HepG2 (cell line): Measurements from ENCODE around the gene ZNF341. TPM values are rescaled to one million over a fixed set of nuclear protein-coding genes. Genes with fewer than 3 reads are reported as not detected.
A peak's percentile ranks its signal among the peaks of the same experiment; 100 is the strongest.

ENCODE experiments used
- ARNT2 ChIP-seq: sonication (generic); formaldehyde crosslinking; IDR thresholded peaks from 2 replicates; pipeline ENCODE4 v1.8.0; 2022; ENCODE audit warnings: mild to moderate bottlenecking, low read depth, missing genetic modification reagents, moderate library complexity
- FOXM1 ChIP-seq: sonication (generic); formaldehyde crosslinking; IDR thresholded peaks from 2 replicates; pipeline ENCODE4 v1.5.0; 2020; ENCODE audit warnings: missing genetic modification reagents
- GABPA ChIP-seq, 2 experiments: IDR thresholded peaks; 2 replicates each; pipeline ENCODE4 v1.6.1; 2011 to 2016; ENCODE audit warnings: low read depth in 2 of 2, low read length in 1 of 2, missing biosample characterization in 1 of 2, missing genetic modification characterization in 1 of 2
- HDAC2 ChIP-seq: sonication (generic); formaldehyde crosslinking; IDR thresholded peaks from 2 replicates; pipeline ENCODE4 v1.4.0; 2020; ENCODE audit warnings: missing genetic modification reagents
- IRX3 ChIP-seq: sonication (generic); formaldehyde crosslinking; IDR thresholded peaks from 2 replicates; pipeline ENCODE4 v1.8.1; 2023; ENCODE audit warnings: mild to moderate bottlenecking, low read depth, missing genetic modification reagents, borderline replicate concordance
- NR0B2 ChIP-seq: sonication (generic); formaldehyde crosslinking; IDR thresholded peaks from 2 replicates; pipeline ENCODE4 v1.4.0; 2020; ENCODE audit warnings: mild to moderate bottlenecking, missing genetic modification reagents
- PHF21A ChIP-seq: sonication (generic); formaldehyde crosslinking; IDR thresholded peaks from 2 replicates; pipeline ENCODE4 v1.5.0; 2020; ENCODE audit warnings: mild to moderate bottlenecking, missing genetic modification reagents
- SAFB2 ChIP-seq: sonication (generic); formaldehyde crosslinking; IDR thresholded peaks from 2 replicates; pipeline ENCODE4 v1.5.1; 2020; ENCODE audit warnings: missing genetic modification reagents, low read depth, mild to moderate bottlenecking, borderline replicate concordance
- SMYD3 ChIP-seq: sonication (generic); formaldehyde crosslinking; IDR thresholded peaks from 2 replicates; pipeline ENCODE4 v1.8.1; 2023; ENCODE audit warnings: mild to moderate bottlenecking, missing genetic modification reagents
- TP53 ChIP-seq: sonication (generic); formaldehyde crosslinking; conservative IDR thresholded peaks from 2 replicates; pipeline ENCODE4 v1.4.0; 2020; ENCODE audit warnings: missing genetic modification reagents
- ZNF674 ChIP-seq: sonication (generic); formaldehyde crosslinking; IDR thresholded peaks from 2 replicates; pipeline ENCODE4 v1.5.0; 2020; ENCODE audit warnings: low read depth, mild to moderate bottlenecking, missing genetic modification reagents
- ZNF781 ChIP-seq: sonication (generic); formaldehyde crosslinking; IDR thresholded peaks from 2 replicates; pipeline ENCODE4 v1.5.1; 2020; ENCODE audit warnings: borderline replicate concordance, mild to moderate bottlenecking, missing genetic modification reagents; ENCODE audit errors: not compliant biosample characterization
- ZSCAN21 ChIP-seq: sonication (generic); formaldehyde crosslinking; IDR thresholded peaks from 2 replicates; pipeline ENCODE4 v1.8.0; 2022; ENCODE audit warnings: mild to moderate bottlenecking, missing genetic modification reagents, moderate library complexity, borderline replicate concordance
- polyA plus RNA-seq, 8 experiments: library from polyadenylated mRNA; depleted of rRNA in 3 of 8; stranded (reverse) in 7 of 8; unstranded in 1 of 8; fragments of >200 nt; fragmentation: Illumina TruSeq in 4 of 8; extraction: Trizol in 4 of 8; gene quantifications; 2 replicates each; pipeline versions ENCODE4 v1.2.1 to v1.2.3, GENCODE V29; 2011 to 2016; ENCODE audit warnings: low read depth in 4 of 8, missing spikeins in 1 of 8, mixed read lengths in 1 of 8; ENCODE audit not compliant: insufficient read depth in 1 of 8
- total RNA-seq, 5 experiments: library from RNA; depleted of rRNA; stranded (reverse); fragments of >200 nt; fragmentation: Illumina TruSeq; extraction: Trizol; gene quantifications; 2 replicates each; pipeline ENCODE4 v1.2.3, GENCODE V29; 2016; ENCODE audit warnings: low read depth in 1 of 5
- TF ChIP-seq, protein P1 (sequence below): sonication (generic); formaldehyde crosslinking; conservative IDR thresholded peaks from 2 replicates; pipeline ENCODE4 v1.8.0; 2022; ENCODE audit warnings: mild to moderate bottlenecking, moderate library complexity, missing genetic modification reagents
- TF ChIP-seq, protein P2 (sequence below): sonication (generic); formaldehyde crosslinking; IDR thresholded peaks from 2 replicates; pipeline ENCODE4 v1.4.0; 2020; ENCODE audit warnings: mild to moderate bottlenecking, missing genetic modification reagents, borderline replicate concordance

The ZNF341 gene
- total and polyA plus RNA-seq, 2 of the 13 experiments (the other 11 are each of a cell fraction or from before 2014, with no cell fraction given): 1.1 to 2.2 TPM

- TF ChIP-seq GABPA (IDR thresholded peaks at IDR 0.05; ENCODE audit: low read depth, low read length) (peak; percentile 41; the same call in 1 of the 2 replicates), GABPA (CRISPR knock-in tag; IDR thresholded peaks at IDR 0.05; ENCODE audit: low read depth) (no peak), SAFB2 (peak; percentile 60; the same call in 1 of the 2 replicates), HDAC2 (CRISPR knock-in tag) (0 out of 2 replicates have a peak, but pooled peaks have one; percentile 14), SMYD3 (CRISPR knock-in tag) (peak; percentile 56; the same call in 1 of the 2 replicates), ARNT2 (CRISPR knock-in tag) (peak; percentile 98), NR0B2 (peak; percentile 89), FOXM1 (CRISPR knock-in tag) (no peak), IRX3 (CRISPR knock-in tag) (peak; percentile 96), PHF21A (CRISPR knock-in tag) (peak; percentile 75; the same call in 1 of the 2 replicates), ZNF781 (CRISPR knock-in tag) (peak; percentile 40), ZNF674 (CRISPR knock-in tag) (peak; percentile 98), TP53 (CRISPR knock-in tag) (no peak; the same call in 1 of the 2 replicates), ZSCAN21 (CRISPR knock-in tag) (peak; percentile 99)
- TF ChIP-seq, protein P1, sequence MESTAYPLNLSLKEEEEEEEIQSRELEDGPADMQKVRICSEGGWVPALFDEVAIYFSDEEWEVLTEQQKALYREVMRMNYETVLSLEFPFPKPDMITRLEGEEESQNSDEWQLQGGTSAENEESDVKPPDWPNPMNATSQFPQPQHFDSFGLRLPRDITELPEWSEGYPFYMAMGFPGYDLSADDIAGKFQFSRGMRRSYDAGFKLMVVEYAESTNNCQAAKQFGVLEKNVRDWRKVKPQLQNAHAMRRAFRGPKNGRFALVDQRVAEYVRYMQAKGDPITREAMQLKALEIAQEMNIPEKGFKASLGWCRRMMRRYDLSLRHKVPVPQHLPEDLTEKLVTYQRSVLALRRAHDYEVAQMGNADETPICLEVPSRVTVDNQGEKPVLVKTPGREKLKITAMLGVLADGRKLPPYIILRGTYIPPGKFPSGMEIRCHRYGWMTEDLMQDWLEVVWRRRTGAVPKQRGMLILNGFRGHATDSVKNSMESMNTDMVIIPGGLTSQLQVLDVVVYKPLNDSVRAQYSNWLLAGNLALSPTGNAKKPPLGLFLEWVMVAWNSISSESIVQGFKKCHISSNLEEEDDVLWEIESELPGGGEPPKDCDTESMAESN: peak; percentile 93
- TF ChIP-seq, protein P2, sequence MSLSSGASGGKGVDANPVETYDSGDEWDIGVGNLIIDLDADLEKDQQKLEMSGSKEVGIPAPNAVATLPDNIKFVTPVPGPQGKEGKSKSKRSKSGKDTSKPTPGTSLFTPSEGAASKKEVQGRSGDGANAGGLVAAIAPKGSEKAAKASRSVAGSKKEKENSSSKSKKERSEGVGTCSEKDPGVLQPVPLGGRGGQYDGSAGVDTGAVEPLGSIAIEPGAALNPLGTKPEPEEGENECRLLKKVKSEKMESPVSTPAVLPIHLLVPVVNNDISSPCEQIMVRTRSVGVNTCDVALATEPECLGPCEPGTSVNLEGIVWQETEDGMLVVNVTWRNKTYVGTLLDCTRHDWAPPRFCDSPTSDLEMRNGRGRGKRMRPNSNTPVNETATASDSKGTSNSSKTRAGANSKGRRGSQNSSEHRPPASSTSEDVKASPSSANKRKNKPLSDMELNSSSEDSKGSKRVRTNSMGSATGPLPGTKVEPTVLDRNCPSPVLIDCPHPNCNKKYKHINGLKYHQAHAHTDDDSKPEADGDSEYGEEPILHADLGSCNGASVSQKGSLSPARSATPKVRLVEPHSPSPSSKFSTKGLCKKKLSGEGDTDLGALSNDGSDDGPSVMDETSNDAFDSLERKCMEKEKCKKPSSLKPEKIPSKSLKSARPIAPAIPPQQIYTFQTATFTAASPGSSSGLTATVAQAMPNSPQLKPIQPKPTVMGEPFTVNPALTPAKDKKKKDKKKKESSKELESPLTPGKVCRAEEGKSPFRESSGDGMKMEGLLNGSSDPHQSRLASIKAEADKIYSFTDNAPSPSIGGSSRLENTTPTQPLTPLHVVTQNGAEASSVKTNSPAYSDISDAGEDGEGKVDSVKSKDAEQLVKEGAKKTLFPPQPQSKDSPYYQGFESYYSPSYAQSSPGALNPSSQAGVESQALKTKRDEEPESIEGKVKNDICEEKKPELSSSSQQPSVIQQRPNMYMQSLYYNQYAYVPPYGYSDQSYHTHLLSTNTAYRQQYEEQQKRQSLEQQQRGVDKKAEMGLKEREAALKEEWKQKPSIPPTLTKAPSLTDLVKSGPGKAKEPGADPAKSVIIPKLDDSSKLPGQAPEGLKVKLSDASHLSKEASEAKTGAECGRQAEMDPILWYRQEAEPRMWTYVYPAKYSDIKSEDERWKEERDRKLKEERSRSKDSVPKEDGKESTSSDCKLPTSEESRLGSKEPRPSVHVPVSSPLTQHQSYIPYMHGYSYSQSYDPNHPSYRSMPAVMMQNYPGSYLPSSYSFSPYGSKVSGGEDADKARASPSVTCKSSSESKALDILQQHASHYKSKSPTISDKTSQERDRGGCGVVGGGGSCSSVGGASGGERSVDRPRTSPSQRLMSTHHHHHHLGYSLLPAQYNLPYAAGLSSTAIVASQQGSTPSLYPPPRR (CRISPR knock-in tag): peak; percentile 41; the same call in 1 of the 2 replicates
Measured at GRCh38 chr20:33732166-33732970, 572 bp downstream of the ZNF341 start (continued).
